ENCODE data around the gene ZBTB45.

GRCh38 chr19:58515259-58515658, 4.4 kb downstream of the ZBTB45 start:
- TF ChIP-seq FOXP2 (optimal IDR thresholded peaks at IDR 0.05; ENCODE audit: control extremely low read depth, extremely low read length, insufficient read depth) (no peak), EZH2 (IDR thresholded peaks at IDR 0.05) (no peak)

Data from SK-N-MC (cell line).